Activated CD4-positive, alpha-beta memory T cell treated with anti-CD3 and anti-CD28 coated beads, Interleukin-2, amount 10 ng/mL, durations not matched to agents 7 days and 5 days (primary cell): Measurements from ENCODE around the gene MINDY4. TPM values are rescaled to one million over a fixed set of nuclear protein-coding genes. Genes with fewer than 3 reads are reported as not detected.

Experiments
- CTCF ChIA-PET: fragments of 350-600 bp; sonication (Branson Sonifier 250); formaldehyde crosslinking; loops from one replicate; lab custom pipeline; 2021; ENCODE audit warnings: antibody characterized with exemption, inconsistent platforms; lab: Charles Lee
- POLR2A ChIA-PET: fragments of 350-600 bp; sonication (Branson Sonifier 250); formaldehyde crosslinking; loops from one replicate; lab custom pipeline; 2021; ENCODE audit warnings: antibody characterized with exemption; lab: Charles Lee
- DNase-seq: peaks from one replicate; pipeline ENCODE4 v3.0.0-alpha.2; 2020
- H3K27ac Mint-ChIP-seq: one replicate; pipeline ENCODE4 v1.8.0; 2021; ENCODE audit warnings: mild to moderate bottlenecking, mixed read lengths
- H3K27me3 Mint-ChIP-seq: one replicate; pipeline ENCODE4 v1.8.0; 2021; ENCODE audit warnings: mixed read lengths
- H3K36me3 Mint-ChIP-seq: one replicate; pipeline ENCODE4 v1.8.0; 2021; ENCODE audit warnings: low read depth, mixed read lengths
- H3K4me1 Mint-ChIP-seq: one replicate; pipeline ENCODE4 v1.8.0; 2021; ENCODE audit warnings: mixed read lengths
- H3K4me3 Mint-ChIP-seq: one replicate; pipeline ENCODE4 v1.8.0; 2021; ENCODE audit warnings: mild to moderate bottlenecking, mixed read lengths
- H3K9me3 Mint-ChIP-seq: one replicate; pipeline ENCODE4 v1.8.0; 2021; ENCODE audit warnings: mixed read lengths
- total RNA-seq, 2 experiments: library from RNA; stranded (reverse); gene quantifications; one replicate each; pipeline ENCODE4 v1.2.3, GENCODE V29; 2021

Gene MINDY4
- total RNA-seq, 2 experiments from 2014 or later, result 1.5 TPM

DNA sequence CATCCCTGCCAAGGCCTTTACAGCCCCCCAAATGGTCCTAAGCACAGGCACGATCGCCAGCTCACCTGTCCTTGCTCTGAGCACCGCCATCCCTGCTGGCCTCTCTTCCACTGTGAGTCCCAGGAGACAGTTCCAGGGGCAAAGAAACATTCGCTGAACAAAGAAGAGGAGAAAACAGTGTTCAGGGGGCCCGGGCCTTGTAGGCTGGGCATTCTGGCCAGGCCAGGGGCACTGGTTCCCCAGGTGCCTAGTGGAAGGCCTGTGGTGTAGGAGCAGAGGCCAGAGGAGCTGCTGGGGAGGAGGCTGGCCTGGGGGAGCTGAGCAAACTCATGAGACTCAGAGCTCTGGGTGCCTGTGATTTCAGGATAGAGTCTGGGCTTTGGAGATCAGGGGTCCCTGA is 163.0 kb downstream of the MINDY4 start:
- H3K9me3 Mint-ChIP-seq, result no peaks in the 10 kb centered on the region

GRCh38 chr7:30934732-30935568 is 163.7 kb downstream of the MINDY4 start:
- H3K9me3 Mint-ChIP-seq, result no peaks in the 10 kb centered on the region
- POLR2A ChIA-PET, result no interaction called here
- CTCF ChIA-PET, result interaction anchor here (1.9 kb wide), 1 partner anchor 48 kb away, joined by 9 read pairs; no protein-coding TSS in a partner anchor
- H3K36me3 Mint-ChIP-seq, result no peaks in the 10 kb centered on the region
- no peak overlapping the region for H3K27ac Mint-ChIP-seq
- no peaks in the 10 kb centered on the region for H3K4me1 Mint-ChIP-seq
- no peak for DNase-seq
- peaks cover 8% of the 10 kb centered on the region for H3K27me3 Mint-ChIP-seq
- no peak overlapping the region for H3K4me3 Mint-ChIP-seq

More for the DNA sequence above, 163.0 kb downstream of the MINDY4 start:
- no peaks in the 10 kb centered on the region for H3K4me1 Mint-ChIP-seq
- H3K27me3 Mint-ChIP-seq, result peaks cover 4% of the 10 kb centered on the region
- no peak for DNase-seq
- ChIA-PET POLR2A (no interaction called here), CTCF (interaction anchor here (1.2 to 1.9 kb wide), 2 partner anchors 48 to 188 kb away, joined by 4 to 9 read pairs; no protein-coding TSS in a partner anchor)
- no peak overlapping the region for H3K27ac Mint-ChIP-seq
- no peaks in the 10 kb centered on the region for H3K36me3 Mint-ChIP-seq
- no peak overlapping the region for H3K4me3 Mint-ChIP-seq

DNA sequence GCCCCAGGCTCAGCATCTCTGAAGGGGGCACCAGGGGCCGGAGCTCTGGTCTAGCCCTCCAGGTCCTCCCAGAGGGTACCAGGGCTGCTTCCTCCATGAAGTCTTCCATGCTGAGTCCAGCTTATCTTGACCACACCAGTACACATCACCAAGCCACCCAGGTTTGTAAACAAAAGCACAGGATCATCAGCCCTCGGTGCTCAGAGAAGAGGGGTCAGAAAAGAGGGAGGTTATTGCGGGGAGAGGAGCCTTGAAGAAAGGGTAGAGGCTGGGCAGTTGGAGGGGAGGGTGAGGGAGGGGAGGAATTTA is 164.3 kb downstream of the MINDY4 start:
- Mint-ChIP-seq H3K27me3 (peaks cover 14% of the 10 kb centered on the region), H3K27ac (no peak overlapping the region), H3K4me1 (no peaks in the 10 kb centered on the region), H3K36me3 (no peaks in the 10 kb centered on the region), H3K4me3 (no peak overlapping the region), H3K9me3 (no peaks in the 10 kb centered on the region)
- DNase-seq, result no peak
- ChIA-PET CTCF (interaction anchor here (1.9 kb wide), 1 partner anchor 47 kb away, joined by 9 read pairs; no protein-coding TSS in a partner anchor), POLR2A (no interaction called here)

DNA sequence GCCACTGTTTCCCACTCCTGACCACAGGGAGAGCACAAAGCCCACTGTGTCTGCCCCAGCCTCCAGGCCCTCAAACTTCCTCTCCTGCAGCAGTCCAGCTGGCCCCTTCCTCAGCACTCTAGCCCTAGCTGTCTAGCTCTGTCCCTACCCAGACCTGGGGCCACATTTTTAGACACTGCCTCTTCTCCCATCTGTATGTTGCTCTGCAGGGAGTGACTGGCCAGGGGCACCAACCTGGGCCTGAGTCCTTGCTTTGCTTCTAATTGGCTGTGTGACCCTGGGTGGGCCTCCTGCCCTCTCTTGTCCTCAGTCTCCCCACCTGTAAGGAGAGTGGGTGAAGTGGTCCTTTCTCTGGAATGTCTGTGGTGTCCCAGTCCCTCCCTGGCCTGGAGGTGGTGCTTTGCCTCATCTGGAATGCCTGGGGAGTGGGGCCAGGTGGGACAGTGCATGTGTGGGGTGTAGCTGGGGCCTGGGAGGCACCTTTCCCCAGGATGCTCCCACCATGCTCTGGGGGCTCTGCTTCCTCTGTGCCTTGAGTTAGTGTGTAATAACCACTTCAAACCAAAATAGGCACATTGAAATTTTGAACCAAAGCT is 165.5 kb downstream of the MINDY4 start:
- CTCF ChIA-PET, result interaction anchor here (0.8 kb wide), 1 partner anchor 186 kb away, joined by 3 read pairs; no protein-coding TSS in a partner anchor
- H3K9me3 Mint-ChIP-seq, result no peaks in the 10 kb centered on the region
- DNase-seq, result no peak
- POLR2A ChIA-PET, result no interaction called here
- H3K4me1 Mint-ChIP-seq, result no peaks in the 10 kb centered on the region
- no peaks in the 10 kb centered on the region for H3K36me3 Mint-ChIP-seq
- H3K27me3 Mint-ChIP-seq, result peaks cover 21% of the 10 kb centered on the region
- no peak overlapping the region for H3K4me3 Mint-ChIP-seq
- H3K27ac Mint-ChIP-seq, result no peak overlapping the region

DNA sequence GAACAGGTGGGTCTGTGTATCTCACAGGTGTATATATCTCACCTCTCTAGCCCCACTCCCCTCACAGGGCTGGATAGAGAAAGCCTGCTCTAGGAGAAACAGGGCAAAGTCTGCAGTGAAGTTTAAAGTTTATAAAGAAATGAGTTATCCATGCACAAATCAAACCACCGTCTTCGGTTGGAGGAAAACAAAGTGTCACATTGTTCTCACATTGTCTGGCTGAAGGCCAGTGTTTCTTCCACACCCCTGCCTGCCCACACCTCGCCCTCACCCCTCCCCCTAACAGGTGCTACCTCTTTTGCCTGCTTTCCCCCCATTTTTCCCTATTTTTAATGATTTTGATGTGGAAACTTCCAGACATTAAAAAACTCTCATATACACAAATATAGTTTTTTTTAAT is 166.2 kb downstream of the MINDY4 start:
- Mint-ChIP-seq H3K4me3 (no peak overlapping the region), H3K4me1 (no peaks in the 10 kb centered on the region), H3K27ac (no peak overlapping the region), H3K27me3 (peaks cover 27% of the 10 kb centered on the region), H3K9me3 (no peaks in the 10 kb centered on the region), H3K36me3 (no peaks in the 10 kb centered on the region)
- ChIA-PET CTCF (interaction anchor here (0.8 to 1.5 kb wide), 3 partner anchors 25 to 186 kb away, joined by 3 to 4 read pairs (median 3); no protein-coding TSS in a partner anchor), POLR2A (no interaction called here)
- no peak for DNase-seq

- H3K36me3 Mint-ChIP-seq, result no peaks in the 10 kb centered on the region
- CTCF ChIA-PET, result interaction anchor here (0.9 to 2.5 kb wide), 23 partner anchors 8 to 1068 kb away, joined by 3 to 13 read pairs (median 4); no protein-coding TSS in a partner anchor
- POLR2A ChIA-PET, result no interaction called here
- no peaks in the 10 kb centered on the region for H3K4me1 Mint-ChIP-seq
- no peak overlapping the region for H3K27ac Mint-ChIP-seq
- H3K9me3 Mint-ChIP-seq, result no peaks in the 10 kb centered on the region
- no peak overlapping the region for H3K4me3 Mint-ChIP-seq
- peaks cover 35% of the 10 kb centered on the region for H3K27me3 Mint-ChIP-seq
- DNase-seq, result peak; percentile 65
Observed at GRCh38 chr7:30938435-30939316, 167.5 kb downstream of the MINDY4 start.

DNA sequence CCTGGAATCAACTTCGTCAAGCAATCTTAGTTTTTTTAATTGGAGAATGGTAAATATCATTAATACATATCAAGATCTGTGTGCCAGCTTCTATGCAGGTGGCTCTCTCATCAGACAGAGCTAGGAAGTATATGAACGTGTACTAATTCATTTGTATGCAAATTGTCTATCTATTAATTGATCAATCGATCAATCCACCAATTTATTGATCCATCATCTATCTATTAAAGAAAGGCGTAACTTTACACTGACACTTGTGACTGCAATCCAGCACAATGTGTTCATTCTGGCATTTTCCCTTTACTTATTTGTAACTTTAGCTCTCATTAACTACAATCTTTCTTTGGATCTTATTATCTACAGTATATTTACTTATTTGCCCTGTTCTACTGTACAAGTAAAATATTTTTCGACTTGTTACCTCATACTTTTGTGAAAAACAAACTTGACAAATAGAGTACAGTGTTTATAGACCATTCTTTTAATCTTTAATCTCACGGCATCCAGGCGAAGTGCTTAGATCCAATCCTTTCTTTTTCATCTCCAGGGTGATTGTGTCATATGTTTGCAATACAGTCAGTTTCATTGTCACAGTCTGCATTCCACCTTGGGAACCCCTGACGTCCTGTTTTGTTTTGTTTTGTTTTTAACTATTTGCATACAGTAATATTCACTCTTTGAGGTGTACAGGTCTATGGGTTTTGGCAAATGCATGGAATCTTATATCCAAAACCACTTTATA is 170.5 kb downstream of the MINDY4 start:
- Mint-ChIP-seq H3K4me1 (no peaks in the 10 kb centered on the region), H3K27ac (no peak overlapping the region), H3K4me3 (no peak overlapping the region), H3K36me3 (peaks cover 3% of the 10 kb centered on the region), H3K27me3 (peaks cover 44% of the 10 kb centered on the region), H3K9me3 (peaks cover 5% of the 10 kb centered on the region)
- POLR2A ChIA-PET, result no interaction called here
- CTCF ChIA-PET, result interaction anchor here (1.2 to 2.0 kb wide), 2 partner anchors 181 kb away, joined by 3 to 4 read pairs; no protein-coding TSS in a partner anchor
- DNase-seq, result no peak

Other genes starting within 250 kb of the MINDY4 start
- gene GARS1, start 176.5 kb upstream of the MINDY4 start, total RNA-seq, result 100 to 1,000 TPM; 260 to 264 TPM
- not detected for gene CRHR2, start 89.0 kb upstream of the MINDY4 start, total RNA-seq
- gene INMT, start 19.3 kb upstream of the MINDY4 start, total RNA-seq, result 1 to 10 TPM in 1 of 2 experiments, under 1 TPM in 1; 0.40 to 1.0 TPM
- gene AQP1, start 140.4 kb downstream of the MINDY4 start, total RNA-seq, result under 1 TPM; 0.18 to 0.25 TPM
- not detected for gene GHRHR, start 192.5 kb downstream of the MINDY4 start, total RNA-seq